ENCODE data around the gene CCR4. TPM values are rescaled to one million over a fixed set of nuclear protein-coding genes. Genes with fewer than 3 reads are reported as not detected.

Gene CCR4
- total RNA-seq, 5 donors from 2014 or later (not counting 1 experiment from before 2014, with no cell fraction given) = 37.4 to 85.4 (median 74.8) TPM

GRCh38 chr3:32947789-32948238 lies 3.6 kb upstream of the CCR4 start:
- Histone ChIP-seq H3K4me1 (ENCODE audit: control insufficient read depth in 1 of 2, extremely low read depth in 1 of 2, insufficient read depth in 2 of 2, low read length in 2 of 2) (peaks cover 7 to 28% of the 10 kb centered on the region in 2 experiments), H3K9me3 (no peaks in the 10 kb centered on the region), H3K36me3 (ENCODE audit: control insufficient read depth in 2 of 2, extremely low read depth in 1 of 2, insufficient read depth in 1 of 2, low read length in 1 of 2) (no peaks in the 10 kb centered on the region), H3K27ac (ENCODE audit: low read length) (no peak overlapping the region), H3K4me3 (ENCODE audit: control insufficient read depth in 1 of 2, extremely low read depth in 1 of 2, low read length in 1 of 2) (no peak overlapping the region), H3K27me3 (replicated peaks in 1 of 2; ENCODE audit: control insufficient read depth in 2 of 2, extremely low read depth in 1 of 2, insufficient read depth in 2 of 2, low read length in 1 of 2) (peaks cover 0 to 3% of the 10 kb centered on the region in 2 experiments)
- DNase-seq = peak; percentile 65 to 96 (median 85)
- 4% methylated on average over 4 of the region's 7 CpGs for WGBS (ENCODE audit: insufficient coverage)
- H3K27ac Mint-ChIP-seq = peak overlapping the region in 1 of 2 donors; percentile 28
- H3K4me3 Mint-ChIP-seq = no peak overlapping the region
- H3K27me3 Mint-ChIP-seq = no peaks in the 10 kb centered on the region
- CTCF ChIA-PET = interaction anchor here (0.6 to 4.4 kb wide), 17 partner anchors 10 to 425 kb away, joined by 3 to 68 read pairs (median 5); no protein-coding TSS in a partner anchor
- POLR2A ChIA-PET = interaction anchor here in 1 of 2 donors (0.6 to 1.1 kb wide), 2 partner anchors 127 to 162 kb away, joined by 3 to 5 read pairs; no protein-coding TSS in a partner anchor
- ATAC-seq (replicated peaks in 1 of 4) = peak; percentile 68 to 76 (median 74)
- H3K4me1 Mint-ChIP-seq = peaks cover 30 to 42% (median 37%) of the 10 kb centered on the region in 3 donors
- H3K36me3 Mint-ChIP-seq = no peaks in the 10 kb centered on the region
- H3K9me3 Mint-ChIP-seq = no peaks in the 10 kb centered on the region

- H3K4me3 Mint-ChIP-seq = no peak overlapping the region
- CTCF ChIA-PET = interaction anchor here (0.5 to 4.4 kb wide), 20 partner anchors 20 to 1144 kb away, joined by 3 to 68 read pairs (median 6); no protein-coding TSS in a partner anchor
- POLR2A ChIA-PET = interaction anchor here (0.5 to 0.9 kb wide), 3 partner anchors 13 to 127 kb away, joined by 3 read pairs; no protein-coding TSS in a partner anchor
- Histone ChIP-seq H3K27ac (ENCODE audit: low read length) (no peak overlapping the region), H3K27me3 (replicated peaks in 1 of 2; ENCODE audit: control insufficient read depth in 2 of 2, extremely low read depth in 1 of 2, insufficient read depth in 2 of 2, low read length in 1 of 2) (no peaks in the 10 kb centered on the region), H3K36me3 (ENCODE audit: control insufficient read depth in 2 of 2, extremely low read depth in 1 of 2, insufficient read depth in 1 of 2, low read length in 1 of 2) (no peaks in the 10 kb centered on the region), H3K4me3 (ENCODE audit: control insufficient read depth in 1 of 2, extremely low read depth in 1 of 2, low read length in 1 of 2) (no peak overlapping the region), H3K4me1 (ENCODE audit: control insufficient read depth in 1 of 2, extremely low read depth in 1 of 2, insufficient read depth in 2 of 2, low read length in 2 of 2) (peaks cover 14 to 34% of the 10 kb centered on the region in 2 experiments), H3K9me3 (no peaks in the 10 kb centered on the region)
- H3K27ac Mint-ChIP-seq = no peak overlapping the region
- peaks cover 35 to 52% (median 43%) of the 10 kb centered on the region in 3 donors for H3K4me1 Mint-ChIP-seq
- DNase-seq (no peak), ATAC-seq (replicated peaks in 1 of 4) (no peak)
- peaks cover 5% of the 10 kb centered on the region for H3K36me3 Mint-ChIP-seq
- H3K9me3 Mint-ChIP-seq = no peaks in the 10 kb centered on the region
- 83% methylated on average over 3 of the region's 10 CpGs for WGBS (ENCODE audit: insufficient coverage)
- H3K27me3 Mint-ChIP-seq = no peaks in the 10 kb centered on the region
These were observed 2.6 kb upstream of the CCR4 start for GRCh38 chr3:32948625-32949445.

GRCh38 chr3:32950516-32950915 lies 928 bp upstream of the CCR4 start:
- ChIA-PET POLR2A (interaction anchor here in 1 of 2 donors (0.8 kb wide), 1 partner anchor 108 kb away, joined by 3 read pairs; no protein-coding TSS in a partner anchor), CTCF (interaction anchor here (0.6 to 4.4 kb wide), 6 partner anchors 119 to 709 kb away, joined by 3 to 68 read pairs (median 12); no protein-coding TSS in a partner anchor)
- H3K4me3 Mint-ChIP-seq = no peak overlapping the region
- H3K27me3 ChIP-seq (replicated peaks in 1 of 2; ENCODE audit: control insufficient read depth in 2 of 2, extremely low read depth in 1 of 2, insufficient read depth in 2 of 2, low read length in 1 of 2) = no peaks in the 10 kb centered on the region
- no peak for DNase-seq
- H3K4me1 Mint-ChIP-seq = peaks cover 38 to 61% (median 53%) of the 10 kb centered on the region in 3 donors
- peaks cover 17% of the 10 kb centered on the region for H3K36me3 Mint-ChIP-seq
- 100% methylated on average over 2 of the region's 3 CpGs for WGBS (ENCODE audit: insufficient coverage)
- H3K36me3 ChIP-seq (ENCODE audit: control insufficient read depth in 2 of 2, extremely low read depth in 1 of 2, insufficient read depth in 1 of 2, low read length in 1 of 2) = no peaks in the 10 kb centered on the region
- H3K9me3 ChIP-seq = no peaks in the 10 kb centered on the region
- H3K4me1 ChIP-seq (ENCODE audit: control insufficient read depth in 1 of 2, extremely low read depth in 1 of 2, insufficient read depth in 2 of 2, low read length in 2 of 2) = peaks cover 14 to 34% of the 10 kb centered on the region in 2 experiments
- H3K27ac Mint-ChIP-seq = peak overlapping the region; percentile 35 to 84
- no peaks in the 10 kb centered on the region for H3K9me3 Mint-ChIP-seq
- ATAC-seq (replicated peaks in 1 of 4) = no peak
- no peaks in the 10 kb centered on the region for H3K27me3 Mint-ChIP-seq
- H3K27ac ChIP-seq (ENCODE audit: low read length) = peak overlapping the region; percentile 70
- H3K4me3 ChIP-seq (ENCODE audit: control insufficient read depth in 1 of 2, extremely low read depth in 1 of 2, low read length in 1 of 2) = no peak overlapping the region

- Mint-ChIP-seq H3K4me1 (peaks cover 35 to 68% (median 53%) of the 10 kb centered on the region in 3 donors), H3K36me3 (peaks cover 23% of the 10 kb centered on the region), H3K27me3 (no peaks in the 10 kb centered on the region), H3K27ac (peak overlapping the region; percentile 83 to 90), H3K9me3 (no peaks in the 10 kb centered on the region), H3K4me3 (peak overlapping the region; percentile 73 to 88 (median 78))
- ATAC-seq (replicated peaks in 1 of 4) (peak in 1 of 4 experiments; percentile 54), DNase-seq (peak in 1 of 35 experiments; percentile 37)
- Histone ChIP-seq H3K27me3 (replicated peaks in 1 of 2; ENCODE audit: control insufficient read depth in 2 of 2, extremely low read depth in 1 of 2, insufficient read depth in 2 of 2, low read length in 1 of 2) (no peaks in the 10 kb centered on the region), H3K27ac (ENCODE audit: low read length) (peak overlapping the region; percentile 59), H3K4me3 (ENCODE audit: control insufficient read depth in 1 of 2, extremely low read depth in 1 of 2, low read length in 1 of 2) (peak overlapping the region; percentile 44 to 53), H3K4me1 (ENCODE audit: control insufficient read depth in 1 of 2, extremely low read depth in 1 of 2, insufficient read depth in 2 of 2, low read length in 2 of 2) (peaks cover 14 to 33% of the 10 kb centered on the region in 2 experiments), H3K36me3 (ENCODE audit: control insufficient read depth in 2 of 2, extremely low read depth in 1 of 2, insufficient read depth in 1 of 2, low read length in 1 of 2) (no peaks in the 10 kb centered on the region), H3K9me3 (no peaks in the 10 kb centered on the region)
- CTCF ChIA-PET = interaction anchor here (0.6 to 2.1 kb wide), 2 partner anchors 122 to 161 kb away, joined by 3 to 7 read pairs; no protein-coding TSS in a partner anchor
- POLR2A ChIA-PET = interaction anchor here (0.5 to 0.8 kb wide), 6 partner anchors 16 to 482 kb away, joined by 3 to 7 read pairs (median 4); no protein-coding TSS in a partner anchor
- WGBS (ENCODE audit: insufficient coverage) = 50% methylated on average over 7 of the region's 11 CpGs
These were observed 1.1 kb downstream of the CCR4 start for GRCh38 chr3:32952369-32953077.

- H3K9me3 ChIP-seq = no peaks in the 10 kb centered on the region
- Mint-ChIP-seq H3K4me3 (peak overlapping the region; percentile 73 to 88 (median 78)), H3K27me3 (no peaks in the 10 kb centered on the region), H3K4me1 (peaks cover 41 to 68% (median 51%) of the 10 kb centered on the region in 3 donors), H3K36me3 (peaks cover 23% of the 10 kb centered on the region), H3K27ac (peak overlapping the region; percentile 61 to 90), H3K9me3 (no peaks in the 10 kb centered on the region)
- no peaks in the 10 kb centered on the region for H3K36me3 ChIP-seq (ENCODE audit: control insufficient read depth in 2 of 2, extremely low read depth in 1 of 2, insufficient read depth in 1 of 2, low read length in 1 of 2)
- no CpG with 5 or more reads among the region's 1 CpG for WGBS (ENCODE audit: insufficient coverage)
- no peak for DNase-seq
- peak overlapping the region in 1 of 2 donors; percentile 53 for H3K4me3 ChIP-seq (ENCODE audit: control insufficient read depth in 1 of 2, extremely low read depth in 1 of 2, low read length in 1 of 2)
- H3K27ac ChIP-seq (ENCODE audit: low read length) = no peak overlapping the region
- ChIA-PET CTCF (interaction anchor here in 1 of 2 donors (0.5 kb wide), 1 partner anchor 109 kb away, joined by 4 read pairs; no protein-coding TSS in a partner anchor), POLR2A (interaction anchor here in 1 of 2 donors (0.6 kb wide), 1 partner anchor 120 kb away, joined by 11 read pairs; no protein-coding TSS in a partner anchor)
- ATAC-seq (replicated peaks in 1 of 4) = no peak
- peaks cover 14 to 29% of the 10 kb centered on the region in 2 experiments for H3K4me1 ChIP-seq (ENCODE audit: control insufficient read depth in 1 of 2, extremely low read depth in 1 of 2, insufficient read depth in 2 of 2, low read length in 2 of 2)
- no peaks in the 10 kb centered on the region for H3K27me3 ChIP-seq (replicated peaks in 1 of 2; ENCODE audit: control insufficient read depth in 2 of 2, extremely low read depth in 1 of 2, insufficient read depth in 2 of 2, low read length in 1 of 2)
These were observed 3.1 kb downstream of the CCR4 start for GRCh38 chr3:32954506-32954905.

All from T-cell (primary cell).